ENCODE data around the gene PDXP.
"Not testable (repeated sequence)": the region's sequence is repeated elsewhere in the genome, so short reads cannot be mapped to it uniquely, and the experiment has no call there.

PDXP gene

GRCh38 chr22:37643225-37643847 is 15.2 kb upstream of the PDXP start:
- in situ Hi-C loops (cut with MboI; ENCODE audit: low sequenced_read_pairs), result no loop called here

GRCh38 chr22:37647317-37647716 is 11.2 kb upstream of the PDXP start:
- in situ Hi-C loops (cut with MboI; ENCODE audit: low sequenced_read_pairs), result no loop called here

- in situ Hi-C loops (cut with MboI; ENCODE audit: low sequenced_read_pairs), result no loop called here
These were observed 10.6 kb upstream of the PDXP start for GRCh38 chr22:37647928-37648327.

- in situ Hi-C loops (cut with MboI; ENCODE audit: low sequenced_read_pairs), result no loop called here
These were observed 7.9 kb upstream of the PDXP start for GRCh38 chr22:37650463-37651136.

- in situ Hi-C loops (cut with MboI; ENCODE audit: low sequenced_read_pairs), result no loop called here
These were observed 3.8 kb upstream of the PDXP start for GRCh38 chr22:37654563-37655251.

- in situ Hi-C loops (cut with MboI; ENCODE audit: low sequenced_read_pairs), result no loop called here
These were observed 3.3 kb upstream of the PDXP start for GRCh38 chr22:37655252-37655563.

- in situ Hi-C loops (cut with MboI; ENCODE audit: low sequenced_read_pairs), result not testable (repeated sequence)
These were observed 1.9 kb upstream of the PDXP start for GRCh38 chr22:37656583-37656982.

GRCh38 chr22:37657590-37658132 is 862 bp upstream of the PDXP start:
- in situ Hi-C loops (cut with MboI; ENCODE audit: low sequenced_read_pairs), result no loop called here

- in situ Hi-C loops (cut with MboI; ENCODE audit: low sequenced_read_pairs), result no loop called here
These were observed 758 bp downstream of the PDXP start for GRCh38 chr22:37659066-37659896.

GRCh38 chr22:37659897-37660708 is 1.6 kb downstream of the PDXP start:
- in situ Hi-C loops (cut with MboI; ENCODE audit: low sequenced_read_pairs), result no loop called here

GRCh38 chr22:37660709-37661045 is 2.2 kb downstream of the PDXP start:
- in situ Hi-C loops (cut with MboI; ENCODE audit: low sequenced_read_pairs), result no loop called here

GRCh38 chr22:37661160-37661924 is 2.8 kb downstream of the PDXP start:
- in situ Hi-C loops (cut with MboI; ENCODE audit: low sequenced_read_pairs), result no loop called here

GRCh38 chr22:37662039-37662438 is 3.5 kb downstream of the PDXP start:
- in situ Hi-C loops (cut with MboI; ENCODE audit: low sequenced_read_pairs), result no loop called here

- in situ Hi-C loops (cut with MboI; ENCODE audit: low sequenced_read_pairs), result no loop called here
These were observed 5.1 kb downstream of the PDXP start for GRCh38 chr22:37663521-37664140.

GRCh38 chr22:37664249-37665101 is 6.0 kb downstream of the PDXP start:
- in situ Hi-C loops (cut with MboI; ENCODE audit: low sequenced_read_pairs), result no loop called here

GRCh38 chr22:37665487-37665886 is 7.0 kb downstream of the PDXP start:
- in situ Hi-C loops (cut with MboI; ENCODE audit: low sequenced_read_pairs), result no loop called here

GRCh38 chr22:37669586-37669985 is 11.1 kb downstream of the PDXP start:
- in situ Hi-C loops (cut with MboI; ENCODE audit: low sequenced_read_pairs), result no loop called here

GRCh38 chr22:37672206-37672919 is 13.8 kb downstream of the PDXP start:
- in situ Hi-C loops (cut with MboI; ENCODE audit: low sequenced_read_pairs), result no loop called here
